ENCODE measurements around the gene CAPNS2. TPM values are rescaled to one million over a fixed set of nuclear protein-coding genes. Genes with fewer than 3 reads are reported as not detected.
"Not testable (repeated sequence)": the region's sequence is repeated elsewhere in the genome, so short reads cannot be mapped to it uniquely, and the experiment has no call there.

Gene CAPNS2
- polyA plus RNA-seq, 1 donor from 2014 or later, result not detected

DNA sequence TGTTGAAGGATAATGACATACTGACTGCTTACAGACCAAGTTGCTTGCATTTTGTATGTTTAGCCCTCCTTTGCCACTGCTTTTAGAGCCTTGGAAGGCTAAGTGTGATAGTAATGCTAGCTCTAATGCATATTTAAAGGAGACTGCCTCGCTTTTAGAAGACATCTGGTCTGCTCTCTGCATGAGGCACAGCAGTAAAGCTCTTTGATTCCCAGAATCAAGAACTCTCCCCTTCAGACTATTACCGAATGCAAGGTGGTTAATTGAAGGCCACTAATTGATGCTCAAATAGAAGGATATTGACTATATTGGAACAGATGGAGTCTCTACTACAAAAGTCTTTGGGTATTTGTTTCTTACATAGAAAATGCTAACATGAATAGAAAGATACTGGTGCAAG, 19.1 kb downstream of the CAPNS2 start:
- H3K36me3 Mint-ChIP-seq, result no peaks in the 10 kb centered on the region

GRCh38 chr16:55588799-55589198, 22.3 kb downstream of the CAPNS2 start:
- H3K27me3 Mint-ChIP-seq, result peaks cover 3% of the 10 kb centered on the region
- H3K4me1 Mint-ChIP-seq, result no peaks in the 10 kb centered on the region
- H3K27ac Mint-ChIP-seq, result no peak overlapping the region

More for the DNA sequence above, 19.1 kb downstream of the CAPNS2 start:
- Mint-ChIP-seq H3K4me1 (no peaks in the 10 kb centered on the region), H3K9me3 (no peaks in the 10 kb centered on the region), H3K27me3 (peaks cover 3% of the 10 kb centered on the region), H3K4me3 (no peak overlapping the region), H3K27ac (no peak overlapping the region)

GRCh38 chr16:55592306-55592705, 25.8 kb downstream of the CAPNS2 start:
- H3K27me3 Mint-ChIP-seq, result peaks cover 3% of the 10 kb centered on the region
- H3K36me3 Mint-ChIP-seq, result peaks cover 1% of the 10 kb centered on the region
- no peak overlapping the region for H3K27ac Mint-ChIP-seq
- peak overlapping the region in 1 of 4 donors; percentile 13 for H3K4me3 Mint-ChIP-seq
- peaks cover 0 to 1% (median 0%) of the 10 kb centered on the region in 3 donors for H3K9me3 Mint-ChIP-seq
- H3K4me1 Mint-ChIP-seq, result no peaks in the 10 kb centered on the region

More at GRCh38 chr16:55588799-55589198, 22.3 kb downstream of the CAPNS2 start:
- Mint-ChIP-seq H3K36me3 (peaks cover 1% of the 10 kb centered on the region), H3K4me3 (no peak overlapping the region), H3K9me3 (peaks cover 0 to 1% (median 0%) of the 10 kb centered on the region in 3 donors)

DNA sequence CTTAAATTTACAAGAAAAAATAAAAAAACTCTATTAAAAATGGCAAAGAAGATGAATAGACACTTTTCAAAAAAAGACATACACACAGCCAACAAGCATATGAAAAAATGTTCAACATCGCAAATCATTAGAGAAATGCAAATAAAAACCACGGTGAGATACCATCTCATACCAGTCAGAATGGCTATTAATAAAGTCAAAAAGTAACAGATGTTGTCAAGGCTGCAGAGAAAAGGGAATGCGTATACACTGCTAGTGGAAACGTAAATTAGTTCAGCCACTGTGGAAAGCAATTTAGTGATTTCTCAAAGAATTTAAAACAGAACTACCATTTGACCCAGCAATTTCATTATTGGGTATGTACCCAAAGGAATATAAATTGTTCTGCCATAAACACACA, 31.4 kb downstream of the CAPNS2 start:
- Mint-ChIP-seq H3K4me3 (no peak overlapping the region), H3K4me1 (no peaks in the 10 kb centered on the region), H3K9me3 (peaks cover 0 to 2% (median 1%) of the 10 kb centered on the region in 3 donors), H3K27ac (no peak overlapping the region), H3K36me3 (peaks cover 1% of the 10 kb centered on the region), H3K27me3 (no peaks in the 10 kb centered on the region)

DNA sequence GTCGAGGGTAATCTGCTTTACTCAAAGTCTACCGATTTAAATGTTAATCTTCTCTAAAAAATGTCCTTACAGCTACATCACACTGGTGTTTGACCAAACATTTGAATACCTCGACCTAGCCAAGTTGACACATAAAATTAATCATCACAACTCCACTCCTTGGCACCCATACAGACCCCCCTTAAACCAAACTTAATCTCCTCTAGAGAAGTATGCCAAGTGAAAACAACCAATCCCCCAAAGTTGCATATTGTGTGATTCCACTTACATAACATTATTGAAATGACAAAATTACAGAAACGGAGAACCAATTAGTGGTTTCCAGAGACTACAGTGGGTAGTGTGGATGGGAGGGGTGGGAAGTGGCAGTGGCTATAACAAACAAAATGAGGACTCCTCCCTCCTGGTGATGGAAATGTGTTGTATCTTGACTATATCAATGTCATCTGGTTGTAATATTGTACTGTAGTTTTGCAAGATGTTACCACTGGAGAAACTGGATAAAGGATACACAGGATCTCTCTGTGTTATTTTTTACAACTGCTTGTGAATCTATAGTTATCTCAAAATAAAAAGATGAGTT, 39.4 kb downstream of the CAPNS2 start:
- Mint-ChIP-seq H3K27ac (no peak overlapping the region), H3K9me3 (peaks cover 0 to 5% (median 2%) of the 10 kb centered on the region in 3 donors), H3K36me3 (no peaks in the 10 kb centered on the region), H3K4me3 (no peak overlapping the region), H3K27me3 (no peaks in the 10 kb centered on the region), H3K4me1 (no peaks in the 10 kb centered on the region)

- H3K4me3 Mint-ChIP-seq, result no peak overlapping the region
- no peaks in the 10 kb centered on the region for H3K27me3 Mint-ChIP-seq
- H3K36me3 Mint-ChIP-seq, result no peaks in the 10 kb centered on the region
- H3K27ac Mint-ChIP-seq, result no peak overlapping the region
- peaks cover 0 to 5% (median 0%) of the 10 kb centered on the region in 3 donors for H3K9me3 Mint-ChIP-seq
- H3K4me1 Mint-ChIP-seq, result no peaks in the 10 kb centered on the region
Observed at GRCh38 chr16:55613613-55614335, 47.3 kb downstream of the CAPNS2 start.

- Mint-ChIP-seq H3K4me3 (no peak overlapping the region), H3K4me1 (no peaks in the 10 kb centered on the region), H3K9me3 (no peaks in the 10 kb centered on the region), H3K36me3 (no peaks in the 10 kb centered on the region), H3K27me3 (no peaks in the 10 kb centered on the region), H3K27ac (no peak overlapping the region)
Observed at GRCh38 chr16:55615071-55615470, 48.6 kb downstream of the CAPNS2 start.

DNA sequence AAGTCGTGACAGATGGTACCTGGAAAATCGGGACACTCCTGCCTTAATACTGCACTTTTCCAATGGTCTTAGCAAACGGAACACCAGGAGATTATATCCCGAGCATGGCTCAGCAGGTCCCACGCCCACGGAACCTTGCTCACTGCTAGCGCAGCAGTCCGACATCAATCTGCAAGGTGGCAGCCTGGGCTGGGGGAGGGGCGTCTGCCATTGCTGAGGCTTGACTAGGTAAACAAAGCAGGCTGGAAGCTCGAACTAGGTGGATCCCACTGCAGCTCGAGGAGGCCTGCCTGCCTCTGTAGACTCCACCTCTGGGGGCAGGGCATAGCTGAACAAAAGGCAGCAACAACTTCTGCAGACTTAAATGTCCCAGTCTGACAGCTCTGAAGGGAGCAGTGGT, 49.2 kb downstream of the CAPNS2 start:
- not testable (repeated sequence) for H3K27me3 Mint-ChIP-seq, H3K4me1 Mint-ChIP-seq, H3K36me3 Mint-ChIP-seq

More for the DNA sequence above, 49.2 kb downstream of the CAPNS2 start:
- not testable (repeated sequence) for H3K9me3 Mint-ChIP-seq, H3K27ac Mint-ChIP-seq, H3K4me3 Mint-ChIP-seq

Other genes starting within 250 kb of the CAPNS2 start
- not detected for gene IRX6, start 242.5 kb upstream of the CAPNS2 start, polyA plus RNA-seq
- gene MMP2, start 87.5 kb upstream of the CAPNS2 start, polyA plus RNA-seq, result not detected
- not detected for gene LPCAT2, start 57.6 kb upstream of the CAPNS2 start, polyA plus RNA-seq
- gene SLC6A2, start 89.3 kb downstream of the CAPNS2 start, polyA plus RNA-seq, result not detected

All from IgD-negative memory B cell (primary cell).